ENCODE data around the gene GRAPL.
A peak's percentile ranks its signal among the peaks of the same experiment; 100 is the strongest.
"Not testable (repeated sequence)": the region's sequence is repeated elsewhere in the genome, so short reads cannot be mapped to it uniquely, and the experiment has no call there.

The GRAPL gene

DNA sequence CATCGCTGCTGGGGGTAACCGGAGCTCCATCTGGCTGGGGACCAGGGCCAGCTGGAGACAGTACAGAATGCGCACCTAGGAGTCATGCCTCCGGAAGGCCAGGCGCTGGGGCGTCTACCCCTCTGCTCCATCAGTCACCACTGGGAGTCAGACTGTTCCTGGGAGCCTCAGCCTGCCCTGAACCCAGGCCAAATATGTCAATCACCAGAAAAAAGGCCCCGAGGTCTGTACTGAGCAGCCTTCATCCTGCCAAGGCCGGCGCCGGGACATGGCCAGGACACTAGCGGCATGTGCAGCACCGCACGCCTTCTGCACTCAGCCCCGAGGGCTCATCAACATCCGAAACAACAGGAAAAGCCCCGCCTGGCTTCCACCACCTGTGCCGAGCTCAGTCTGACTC is 8.7 kb downstream of the GRAPL start:
- not testable (repeated sequence) for DNase-seq (ENCODE audit: extremely low read depth, low read depth)

DNA sequence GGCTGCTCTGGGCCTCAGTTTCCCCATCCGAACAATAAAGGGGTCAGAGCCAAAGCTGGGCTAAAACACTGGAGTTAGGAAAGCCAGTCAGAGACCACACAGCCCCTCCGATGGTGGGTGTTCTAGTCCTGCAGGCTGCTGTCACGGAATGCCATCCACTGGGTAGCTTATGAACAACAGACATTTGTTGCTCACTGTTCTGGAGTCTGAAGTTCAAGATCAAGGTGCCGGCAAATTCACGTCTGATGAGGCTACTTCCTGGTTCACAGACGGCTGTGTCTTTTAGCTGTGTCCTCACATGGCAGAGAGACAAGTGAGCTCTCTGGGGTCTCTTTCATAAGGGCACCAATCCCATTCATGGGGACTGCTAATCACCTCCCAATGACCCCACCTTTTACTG is 9.2 kb downstream of the GRAPL start:
- not testable (repeated sequence) for DNase-seq (ENCODE audit: extremely low read depth, low read depth)

DNA sequence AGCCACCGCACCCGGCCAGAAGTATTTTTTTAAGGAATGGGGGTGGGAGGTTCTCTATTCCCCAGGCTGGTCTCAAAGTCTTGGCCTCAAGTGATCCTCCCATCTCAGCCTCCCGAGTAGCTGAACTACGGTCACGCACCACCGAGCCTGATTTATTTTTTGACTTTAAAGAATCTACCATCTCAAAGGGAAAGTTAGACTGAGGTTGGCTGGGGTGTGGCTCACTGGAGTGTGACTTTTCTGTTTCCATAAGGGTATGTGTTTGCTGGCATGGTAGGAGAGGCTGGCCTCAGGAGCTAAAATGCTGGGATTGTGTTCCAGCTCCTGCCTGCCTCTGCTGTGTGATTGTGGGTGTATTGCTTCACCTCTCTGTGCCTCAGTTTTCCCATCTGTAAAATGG is 10.6 kb downstream of the GRAPL start:
- not testable (repeated sequence) for DNase-seq (ENCODE audit: extremely low read depth, low read depth)

DNA sequence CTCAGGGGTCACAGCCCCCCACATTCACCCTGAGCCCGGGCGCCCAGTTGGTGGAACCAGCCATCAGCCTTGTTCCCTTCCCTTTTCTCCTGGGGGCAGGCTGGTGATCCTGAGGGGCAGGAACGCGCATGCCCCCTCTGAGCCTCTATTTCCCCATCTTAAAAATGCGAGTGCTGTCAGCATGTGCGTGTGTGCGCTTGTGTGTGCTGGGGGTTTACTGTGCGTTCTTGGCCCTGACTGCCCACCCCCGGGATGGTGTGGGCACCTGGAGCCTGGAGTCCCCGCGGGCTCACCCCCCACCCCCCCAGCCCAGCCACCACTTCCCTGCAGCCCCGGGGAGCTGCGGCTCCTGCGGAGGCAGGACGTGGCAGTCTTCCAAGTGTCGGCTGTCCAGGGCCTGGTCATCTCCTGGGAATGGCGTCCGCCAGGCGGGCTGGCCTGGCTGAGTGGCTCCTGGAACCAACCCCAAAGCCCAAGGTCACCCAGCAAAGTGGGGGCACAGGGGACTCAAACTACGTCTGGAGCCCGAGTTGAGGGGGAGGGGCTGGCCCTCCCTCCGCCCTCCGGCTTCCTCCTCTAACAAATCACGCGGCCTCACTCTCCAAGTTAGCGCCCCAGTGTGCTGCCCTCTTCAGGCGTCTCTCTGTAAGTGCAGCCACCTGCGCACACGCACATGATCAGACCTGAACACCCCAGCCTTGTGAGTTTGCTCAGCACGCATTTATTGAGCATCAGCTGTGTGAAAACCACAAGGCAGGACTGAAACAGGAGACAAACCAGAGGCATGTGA is 14.2 kb downstream of the GRAPL start:
- DNase-seq (ENCODE audit: extremely low read depth, low read depth) = not testable (repeated sequence)

DNA sequence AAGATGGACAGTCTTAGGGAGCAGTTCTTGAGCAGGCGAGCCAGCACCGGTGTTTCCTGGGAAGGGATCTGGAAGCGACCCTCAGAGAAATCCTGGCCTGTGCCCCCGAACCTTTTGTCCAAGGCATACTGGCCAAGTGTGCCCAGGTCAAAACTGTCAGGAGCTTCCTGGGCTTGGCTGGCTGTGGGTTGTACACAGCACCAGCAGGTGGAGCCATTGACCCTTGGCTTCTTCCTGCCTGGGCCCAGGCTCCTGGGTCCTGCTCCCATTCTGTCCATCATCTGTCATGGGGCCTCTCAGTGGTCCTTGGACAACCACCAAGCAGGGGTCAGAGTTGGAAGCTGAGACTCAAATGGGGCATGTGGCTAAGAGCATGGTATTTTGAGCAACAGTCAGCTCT is 15.0 kb downstream of the GRAPL start:
- not testable (repeated sequence) for DNase-seq (ENCODE audit: extremely low read depth, low read depth)
- TF ChIP-seq, protein P1, sequence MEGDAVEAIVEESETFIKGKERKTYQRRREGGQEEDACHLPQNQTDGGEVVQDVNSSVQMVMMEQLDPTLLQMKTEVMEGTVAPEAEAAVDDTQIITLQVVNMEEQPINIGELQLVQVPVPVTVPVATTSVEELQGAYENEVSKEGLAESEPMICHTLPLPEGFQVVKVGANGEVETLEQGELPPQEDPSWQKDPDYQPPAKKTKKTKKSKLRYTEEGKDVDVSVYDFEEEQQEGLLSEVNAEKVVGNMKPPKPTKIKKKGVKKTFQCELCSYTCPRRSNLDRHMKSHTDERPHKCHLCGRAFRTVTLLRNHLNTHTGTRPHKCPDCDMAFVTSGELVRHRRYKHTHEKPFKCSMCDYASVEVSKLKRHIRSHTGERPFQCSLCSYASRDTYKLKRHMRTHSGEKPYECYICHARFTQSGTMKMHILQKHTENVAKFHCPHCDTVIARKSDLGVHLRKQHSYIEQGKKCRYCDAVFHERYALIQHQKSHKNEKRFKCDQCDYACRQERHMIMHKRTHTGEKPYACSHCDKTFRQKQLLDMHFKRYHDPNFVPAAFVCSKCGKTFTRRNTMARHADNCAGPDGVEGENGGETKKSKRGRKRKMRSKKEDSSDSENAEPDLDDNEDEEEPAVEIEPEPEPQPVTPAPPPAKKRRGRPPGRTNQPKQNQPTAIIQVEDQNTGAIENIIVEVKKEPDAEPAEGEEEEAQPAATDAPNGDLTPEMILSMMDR (IDR thresholded peaks at IDR 0.05; ENCODE audit: low read depth, low read length) = peak; percentile 22

DNA sequence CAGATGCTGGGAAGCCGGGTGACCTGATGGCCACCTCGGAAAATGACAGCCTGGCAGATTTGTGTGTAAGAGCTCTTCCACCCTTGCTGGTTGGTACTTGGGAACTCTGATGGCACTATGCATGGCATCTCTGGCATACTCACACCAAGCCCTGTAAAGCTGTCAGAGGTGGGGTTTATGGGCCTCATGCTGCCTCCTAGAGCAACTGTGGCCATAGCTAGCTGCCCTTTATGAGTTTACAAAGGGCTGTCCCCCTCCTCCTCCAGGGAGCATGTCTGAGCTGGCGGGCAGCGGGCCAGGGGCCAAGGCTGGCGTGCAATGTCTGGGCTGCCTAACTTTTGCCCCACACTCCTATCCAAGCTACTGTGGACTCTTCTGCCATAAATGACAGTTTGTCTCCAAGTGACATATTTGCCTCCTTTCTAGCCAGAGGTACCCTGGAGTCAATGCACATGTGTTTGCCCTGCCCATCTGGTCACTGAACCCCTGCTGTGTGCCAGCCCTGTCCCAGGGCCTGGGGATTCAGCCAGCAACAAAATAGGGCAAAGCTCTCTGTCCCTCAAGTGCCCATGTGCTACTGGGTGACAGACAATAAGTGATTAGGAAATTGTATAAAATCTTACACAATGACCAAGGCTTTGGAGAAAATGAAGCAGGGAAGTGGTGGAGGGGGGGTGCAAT is 15.8 kb downstream of the GRAPL start:
- not testable (repeated sequence) for DNase-seq (ENCODE audit: extremely low read depth, low read depth)

DNA sequence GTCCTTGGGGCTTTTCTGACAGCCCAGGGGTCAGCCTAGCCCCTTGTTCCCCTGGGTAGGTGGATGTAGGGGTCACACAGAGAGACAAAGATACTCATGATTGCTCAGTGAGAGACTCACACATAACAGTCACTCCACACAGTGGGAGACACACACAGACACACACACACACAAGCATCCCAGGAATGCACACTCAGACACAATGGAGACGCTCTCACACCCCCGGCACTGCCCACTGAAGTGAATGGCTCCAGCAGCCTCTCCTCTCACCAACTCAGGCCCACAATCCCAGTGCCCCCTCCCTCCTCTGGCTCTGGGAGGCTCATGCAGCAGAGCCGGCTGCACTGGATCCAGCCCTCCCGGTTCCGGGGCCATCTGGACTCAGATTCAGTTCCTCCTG is 17.0 kb downstream of the GRAPL start:
- not testable (repeated sequence) for DNase-seq (ENCODE audit: extremely low read depth, low read depth)

DNA sequence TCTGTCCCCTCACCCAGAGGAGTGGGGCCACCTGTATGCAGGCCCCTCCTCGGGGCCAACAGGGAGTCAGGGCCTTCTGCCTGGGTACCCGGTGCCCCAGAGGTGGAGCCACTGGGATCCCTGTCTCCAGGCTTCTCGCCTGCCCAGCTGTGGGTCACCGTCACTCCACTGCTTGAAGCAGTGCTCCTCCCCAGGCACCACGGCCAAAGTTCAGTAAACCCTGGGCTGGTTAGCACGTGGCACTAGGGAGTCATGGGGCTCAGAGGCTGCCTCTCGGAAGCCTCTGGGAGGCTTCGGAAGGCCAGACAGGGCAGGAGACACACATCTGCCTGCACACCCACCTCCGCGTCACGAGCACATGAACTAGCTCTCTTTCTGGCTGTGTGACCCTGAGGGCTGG is 18.1 kb downstream of the GRAPL start:
- DNase-seq (ENCODE audit: extremely low read depth, low read depth) = not testable (repeated sequence)

DNA sequence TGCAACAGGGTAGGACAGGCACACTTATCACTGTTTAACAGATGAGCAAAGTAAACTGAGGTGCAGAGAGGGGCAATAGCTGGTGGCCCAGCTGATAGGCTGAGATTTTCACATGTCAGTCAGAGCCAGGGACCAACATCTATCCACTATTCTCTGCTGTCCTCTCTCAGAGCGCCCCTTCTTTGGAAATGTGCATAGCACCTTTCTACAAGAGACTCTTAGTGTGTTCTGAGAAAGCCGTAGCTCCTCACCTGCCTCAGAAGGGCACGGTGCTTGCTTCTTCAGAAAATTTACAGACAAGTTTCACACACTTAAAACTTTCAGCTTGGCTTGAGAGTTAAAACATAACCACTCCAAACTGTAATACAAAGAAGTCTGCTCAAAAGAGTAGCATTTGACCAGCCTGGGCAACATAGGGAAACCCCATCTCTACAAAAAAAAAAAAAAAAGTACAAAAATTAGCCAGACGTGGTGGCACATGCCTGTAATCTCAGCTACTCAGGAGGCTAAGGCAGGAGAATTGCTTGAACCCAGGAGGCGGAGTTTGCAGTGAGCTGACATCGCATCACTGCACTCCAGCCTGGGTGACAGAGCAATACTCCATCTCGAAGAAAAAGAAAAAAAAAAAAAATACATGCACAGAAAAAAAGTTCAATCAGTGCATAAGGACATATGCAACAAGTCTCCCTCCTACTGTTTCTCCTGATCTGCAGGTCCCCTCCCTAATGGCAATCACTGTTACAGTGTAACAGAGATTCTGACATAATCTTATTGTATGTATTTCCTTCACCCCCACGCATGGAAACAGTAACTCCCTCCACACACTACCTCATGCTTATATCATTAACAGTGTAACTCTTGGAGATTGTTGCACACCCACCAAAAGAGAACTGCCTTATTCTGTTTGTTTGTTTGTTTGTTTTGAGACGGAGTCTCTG is 23.6 kb downstream of the GRAPL start:
- DNase-seq (ENCODE audit: extremely low read depth, low read depth) = not testable (repeated sequence)

DNA sequence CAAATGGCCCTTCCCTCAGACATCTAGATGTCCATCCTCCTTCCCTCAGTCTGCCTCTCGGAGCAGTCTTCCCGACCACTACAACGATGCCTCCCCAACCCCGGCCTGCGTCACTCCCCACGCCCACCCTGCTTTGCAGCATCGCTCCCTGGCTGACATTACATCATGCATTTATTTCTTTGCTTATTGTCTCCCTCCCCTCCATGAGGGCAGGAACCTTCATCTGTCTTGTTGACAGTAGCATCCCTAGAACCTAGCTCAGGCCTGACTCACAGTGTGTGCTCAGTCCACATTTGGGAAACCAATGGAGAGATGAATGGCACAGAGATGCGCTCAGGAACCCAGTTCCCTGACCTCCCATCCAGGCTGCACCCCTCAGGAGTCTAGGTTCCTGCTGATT is 30.2 kb downstream of the GRAPL start:
- not testable (repeated sequence) for DNase-seq (ENCODE audit: extremely low read depth, low read depth)

DNA sequence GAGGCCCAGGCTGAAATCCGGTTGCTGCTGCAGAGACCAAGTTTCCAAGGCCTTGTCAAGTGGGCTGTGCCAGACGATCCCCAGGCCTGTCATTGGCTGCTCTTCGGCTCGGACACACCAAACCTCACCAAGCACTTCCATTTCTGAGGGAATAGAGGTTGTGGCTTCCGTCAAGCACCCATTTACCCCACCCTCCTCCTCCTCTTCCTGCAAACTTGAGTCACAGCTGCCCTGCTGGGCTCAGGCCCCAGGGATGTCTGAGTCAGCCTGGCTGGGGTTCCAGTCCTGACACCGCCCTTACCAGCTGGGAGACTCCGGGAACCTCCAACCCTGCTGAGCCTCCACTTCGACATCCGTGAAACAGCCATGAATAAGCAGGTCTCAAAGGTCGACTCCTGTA is 31.1 kb downstream of the GRAPL start:
- not testable (repeated sequence) for DNase-seq (ENCODE audit: extremely low read depth, low read depth)

DNA sequence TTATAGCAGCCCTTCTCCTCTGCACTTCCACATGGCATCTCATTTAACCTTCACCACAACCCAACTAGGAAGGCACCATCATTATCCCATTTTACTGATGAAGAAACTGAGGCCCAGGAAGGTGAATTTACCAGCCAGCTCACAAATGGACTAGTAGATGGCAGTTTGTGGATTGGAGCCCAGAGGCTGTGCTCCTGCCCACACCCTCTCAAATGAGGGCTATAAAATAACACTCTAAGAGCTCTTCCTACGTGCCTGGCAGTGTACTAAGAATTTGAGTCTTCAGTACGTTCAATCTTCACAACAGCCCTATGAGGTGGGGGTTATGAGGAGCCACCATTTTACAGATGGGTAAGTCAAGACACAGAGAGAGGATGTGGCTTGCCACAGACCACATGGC is 31.5 kb downstream of the GRAPL start:
- DNase-seq (ENCODE audit: extremely low read depth, low read depth) = not testable (repeated sequence)

DNA sequence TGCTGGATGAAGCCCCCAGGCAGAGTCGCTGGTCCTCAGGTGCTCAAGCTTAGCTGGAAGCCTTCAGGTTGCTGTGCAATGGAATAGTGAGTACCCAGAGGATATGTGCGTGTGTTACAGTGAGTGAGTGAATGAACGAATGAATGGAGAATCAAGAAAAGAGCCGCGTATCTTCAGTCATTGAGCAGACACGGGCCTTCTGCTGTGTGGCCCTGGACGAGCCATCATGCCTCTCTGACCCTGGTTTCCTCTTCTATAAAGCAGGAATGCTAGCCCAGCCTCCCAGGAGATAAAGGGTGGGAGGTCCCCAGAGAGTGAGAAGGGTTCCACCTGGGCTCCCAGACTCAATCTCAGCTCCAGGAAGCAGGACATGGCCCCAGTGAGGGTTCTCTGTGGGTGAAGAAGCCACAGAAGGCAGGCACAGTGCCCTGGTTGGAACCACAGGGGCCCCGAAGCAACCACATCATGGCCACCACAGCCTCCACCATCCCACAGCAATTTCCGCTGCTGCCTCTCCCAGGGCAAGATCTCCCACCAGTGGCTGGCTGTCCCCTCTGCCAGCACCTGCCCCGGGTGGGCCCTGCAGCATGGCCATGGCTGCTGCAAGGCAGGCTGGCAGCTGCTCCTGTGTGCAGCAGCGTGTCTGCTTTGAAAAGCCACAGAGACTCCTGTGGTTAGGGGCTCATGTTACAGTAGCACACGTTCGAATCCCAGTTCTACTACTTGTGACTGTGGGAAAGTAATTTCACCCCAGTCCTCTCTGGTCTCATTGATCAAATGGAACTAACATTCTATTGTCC is 34.1 kb downstream of the GRAPL start:
- not testable (repeated sequence) for DNase-seq (ENCODE audit: extremely low read depth, low read depth)

DNA sequence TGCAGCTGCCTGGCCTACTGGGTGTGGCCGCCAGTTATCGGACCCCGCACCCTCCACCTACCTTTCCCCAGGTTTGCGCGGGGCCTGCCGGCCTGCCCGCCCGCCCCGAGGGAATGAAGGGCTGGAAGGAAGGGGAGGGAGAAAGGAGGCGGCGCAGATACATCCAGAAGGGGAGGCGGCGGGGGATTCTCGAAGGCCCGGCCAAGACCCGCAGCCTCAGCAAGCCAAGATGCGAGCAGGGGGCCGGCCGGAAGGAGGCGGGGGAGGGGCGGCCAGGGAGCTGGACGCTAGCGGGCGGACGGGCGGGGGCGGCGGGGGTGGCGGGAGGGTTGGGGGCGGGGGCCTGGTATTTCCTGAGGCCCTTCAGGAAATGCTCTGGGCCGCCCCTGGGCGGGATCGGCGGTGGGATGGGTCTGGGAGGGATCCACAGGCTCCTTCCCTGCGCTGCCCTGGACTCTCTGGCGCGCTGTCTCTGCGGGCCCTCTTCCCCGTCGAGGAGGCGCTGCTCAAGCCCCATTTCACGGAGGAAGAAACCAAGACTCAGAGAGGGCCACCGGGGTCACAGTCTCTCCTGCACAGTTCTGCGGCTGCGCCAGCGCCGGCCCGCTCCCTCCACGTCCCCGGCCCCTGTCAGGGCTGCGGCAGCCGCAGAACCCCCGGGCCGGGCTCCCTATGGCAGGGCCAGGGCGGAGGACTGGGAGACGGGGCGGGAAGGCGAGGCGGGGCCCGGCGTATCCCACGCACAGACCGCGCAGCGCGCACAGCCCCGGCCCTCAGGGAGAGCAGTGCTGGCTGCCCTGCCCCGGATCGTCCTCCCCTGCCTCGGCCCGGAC is 35.2 kb downstream of the GRAPL start:
- not testable (repeated sequence) for DNase-seq (ENCODE audit: extremely low read depth, low read depth)

DNA sequence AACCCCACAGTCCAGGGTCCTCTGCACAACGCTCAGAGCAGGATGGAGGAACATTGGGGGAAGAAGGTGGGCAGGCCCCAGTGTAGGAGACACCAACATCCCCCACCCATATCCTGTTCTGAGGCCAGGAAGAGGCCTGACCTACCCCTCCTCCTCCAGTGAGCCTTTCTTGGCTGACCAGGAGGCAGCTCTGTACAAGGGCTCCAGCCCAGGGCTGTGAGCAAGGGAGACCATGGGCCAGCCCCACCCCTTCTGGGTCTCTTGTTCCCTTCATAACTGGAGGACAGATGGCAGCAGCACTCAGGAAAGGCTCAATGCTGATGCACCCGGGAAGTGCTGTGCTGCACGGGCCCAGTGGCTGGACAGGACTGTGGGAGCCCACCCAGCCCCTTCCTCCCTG is 47.0 kb downstream of the GRAPL start:
- DNase-seq (ENCODE audit: extremely low read depth, low read depth) = not testable (repeated sequence)

DNA sequence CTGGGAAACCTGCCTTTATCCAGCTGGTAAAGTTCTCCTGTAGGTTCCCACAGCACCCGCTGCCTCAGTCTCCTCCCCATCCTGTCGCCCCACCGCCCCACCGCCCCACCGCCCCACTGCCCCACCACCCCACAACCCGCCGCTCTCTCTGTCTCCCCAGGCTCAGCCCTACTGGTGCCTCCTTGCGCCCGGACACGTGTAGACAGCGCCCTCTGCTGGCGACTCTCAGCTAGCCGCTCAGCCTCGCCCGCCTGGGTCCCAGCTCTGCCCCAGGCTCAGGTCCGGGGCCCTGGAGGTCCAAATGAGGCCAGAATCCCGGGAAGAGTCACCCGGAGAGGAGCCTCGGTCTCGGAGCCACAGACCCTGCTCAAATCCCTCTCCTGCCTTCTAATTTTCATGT is 48.0 kb downstream of the GRAPL start:
- not testable (repeated sequence) for DNase-seq (ENCODE audit: extremely low read depth, low read depth)

DNA sequence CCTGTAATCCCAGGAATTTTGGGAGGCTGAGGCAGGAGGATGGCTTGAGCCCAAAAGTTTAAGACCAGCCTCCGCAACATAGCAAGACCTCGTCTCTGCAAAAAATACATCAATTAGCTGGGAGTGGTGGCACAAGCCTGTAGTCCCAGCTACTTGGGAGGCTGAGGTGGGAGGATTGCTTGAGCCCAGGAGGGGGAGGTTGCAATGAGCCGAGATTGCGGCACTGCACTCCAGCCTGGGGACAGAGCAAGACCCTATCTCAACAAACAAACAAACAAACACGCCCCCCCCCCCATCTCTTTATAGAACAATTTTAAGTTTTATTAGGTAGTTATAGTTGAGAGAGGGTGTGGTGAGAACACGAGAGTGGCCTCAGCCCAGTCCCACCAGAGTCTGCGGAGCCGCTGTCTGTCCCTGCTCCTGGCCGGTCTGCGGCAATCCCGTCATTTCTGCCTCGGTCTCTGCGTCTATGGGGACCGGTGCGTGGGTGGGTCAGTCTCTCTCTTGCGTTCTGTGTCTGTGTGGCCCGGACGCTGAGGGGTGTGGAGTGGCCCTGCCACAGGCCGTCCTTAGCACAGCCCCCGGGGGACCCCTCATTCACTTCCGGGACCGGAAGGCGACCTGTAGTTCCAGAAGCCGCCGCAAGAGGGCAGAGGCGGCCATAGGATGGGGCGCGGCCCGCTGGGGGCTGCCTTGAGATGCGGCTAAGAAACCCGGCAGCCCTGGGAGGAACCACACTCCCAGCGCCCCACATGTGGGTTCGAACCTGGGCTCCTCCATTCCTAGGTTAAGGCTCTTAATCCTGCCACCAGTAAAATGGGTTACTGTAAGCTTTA is 53.9 kb downstream of the GRAPL start:
- DNase-seq (ENCODE audit: extremely low read depth, low read depth) = not testable (repeated sequence)
